GM12873 (cell line): ENCODE data around the gene GGT6.

Experiments
- TF ChIP-seq, protein P1 (sequence below): IDR thresholded peaks from 2 replicates; pipeline ENCODE4 v1.5.1; 2012; ENCODE audit warnings: low read depth, mild to moderate bottlenecking, moderate library complexity, low read length, control low read depth; ENCODE audit not compliant: insufficient read depth; ENCODE audit errors: missing control alignments

The GGT6 gene

GRCh38 chr17:4508207-4508606, 52.2 kb downstream of the GGT6 start:
- TF ChIP-seq, protein P1, sequence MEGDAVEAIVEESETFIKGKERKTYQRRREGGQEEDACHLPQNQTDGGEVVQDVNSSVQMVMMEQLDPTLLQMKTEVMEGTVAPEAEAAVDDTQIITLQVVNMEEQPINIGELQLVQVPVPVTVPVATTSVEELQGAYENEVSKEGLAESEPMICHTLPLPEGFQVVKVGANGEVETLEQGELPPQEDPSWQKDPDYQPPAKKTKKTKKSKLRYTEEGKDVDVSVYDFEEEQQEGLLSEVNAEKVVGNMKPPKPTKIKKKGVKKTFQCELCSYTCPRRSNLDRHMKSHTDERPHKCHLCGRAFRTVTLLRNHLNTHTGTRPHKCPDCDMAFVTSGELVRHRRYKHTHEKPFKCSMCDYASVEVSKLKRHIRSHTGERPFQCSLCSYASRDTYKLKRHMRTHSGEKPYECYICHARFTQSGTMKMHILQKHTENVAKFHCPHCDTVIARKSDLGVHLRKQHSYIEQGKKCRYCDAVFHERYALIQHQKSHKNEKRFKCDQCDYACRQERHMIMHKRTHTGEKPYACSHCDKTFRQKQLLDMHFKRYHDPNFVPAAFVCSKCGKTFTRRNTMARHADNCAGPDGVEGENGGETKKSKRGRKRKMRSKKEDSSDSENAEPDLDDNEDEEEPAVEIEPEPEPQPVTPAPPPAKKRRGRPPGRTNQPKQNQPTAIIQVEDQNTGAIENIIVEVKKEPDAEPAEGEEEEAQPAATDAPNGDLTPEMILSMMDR: no peak

GRCh38 chr17:4507361-4508111, 52.8 kb downstream of the GGT6 start:
- TF ChIP-seq, protein P1: no peak
